Activated CD8-positive, alpha-beta memory T cell treated with anti-CD3 and anti-CD28 coated beads, Interleukin-2, amount 50 U/mL, for 24 hours (primary cell): ENCODE data around the gene CAND2.
A peak's percentile ranks its signal among the peaks of the same experiment; 100 is the strongest.

ENCODE experiments used
- DNase-seq: peaks from one replicate; pipeline ENCODE4 v3.0.0-alpha.2; 2020; ENCODE audit errors: extremely low read depth

Gene CAND2

GRCh38 chr3:12807066-12807465 is 10.6 kb downstream of the CAND2 start:
- DNase-seq: no peak

- no peak for DNase-seq
Observed at GRCh38 chr3:12807601-12808359, 11.3 kb downstream of the CAND2 start.

GRCh38 chr3:12808587-12808986 is 12.1 kb downstream of the CAND2 start:
- no peak for DNase-seq

GRCh38 chr3:12809001-12809400 is 12.5 kb downstream of the CAND2 start:
- no peak for DNase-seq

- no peak for DNase-seq
Observed at GRCh38 chr3:12809435-12809834, 13.0 kb downstream of the CAND2 start.

GRCh38 chr3:12810013-12810780 is 13.7 kb downstream of the CAND2 start:
- peak; percentile 86 for DNase-seq

GRCh38 chr3:12810961-12811360 is 14.5 kb downstream of the CAND2 start:
- no peak for DNase-seq

- DNase-seq: no peak
Observed at GRCh38 chr3:12812812-12813211, 16.3 kb downstream of the CAND2 start.

- DNase-seq: no peak
Observed at GRCh38 chr3:12813967-12814366, 17.5 kb downstream of the CAND2 start.

GRCh38 chr3:12815078-12815477 is 18.6 kb downstream of the CAND2 start:
- no peak for DNase-seq

GRCh38 chr3:12815719-12816118 is 19.2 kb downstream of the CAND2 start:
- no peak for DNase-seq

- no peak for DNase-seq
Observed at GRCh38 chr3:12816521-12817342, 20.3 kb downstream of the CAND2 start.

GRCh38 chr3:12817343-12817710 is 20.8 kb downstream of the CAND2 start:
- DNase-seq: no peak

GRCh38 chr3:12818273-12818672 is 21.8 kb downstream of the CAND2 start:
- no peak for DNase-seq

- DNase-seq: no peak
Observed at GRCh38 chr3:12818773-12819172, 22.3 kb downstream of the CAND2 start.

GRCh38 chr3:12822725-12823373 is 26.4 kb downstream of the CAND2 start:
- DNase-seq: no peak

- DNase-seq: no peak
Observed at GRCh38 chr3:12824299-12824698, 27.8 kb downstream of the CAND2 start.

- no peak for DNase-seq
Observed at GRCh38 chr3:12825156-12825555, 28.7 kb downstream of the CAND2 start.

GRCh38 chr3:12828751-12829150 is 32.3 kb downstream of the CAND2 start:
- no peak for DNase-seq

- DNase-seq: no peak
Observed at GRCh38 chr3:12829404-12829803, 32.9 kb downstream of the CAND2 start.

- no peak for DNase-seq
Observed at GRCh38 chr3:12829886-12830784, 33.7 kb downstream of the CAND2 start.
